OCI-LY7 (cell line): ENCODE measurements around the gene RNASE3.

Source experiments
- CTCF ChIP-seq: fragments of 200-600 bp; sonication (generic); conservative IDR thresholded peaks from 2 replicates; pipeline ENCODE4 v1.5.1; 2014; ENCODE audit warnings: mild to moderate bottlenecking, antibody characterized with exemption, low read length, moderate library complexity, mixed read lengths
- EZH2phosphoT487 ChIP-seq: fragments of 200-600 bp; sonication (generic); IDR thresholded peaks from 2 replicates; pipeline ENCODE4 v1.6.1; 2018; ENCODE audit warnings: low read depth, borderline replicate concordance, mild to moderate bottlenecking, mixed run types, antibody characterized with exemption, low read length, moderate library complexity, mixed read lengths

DNA sequence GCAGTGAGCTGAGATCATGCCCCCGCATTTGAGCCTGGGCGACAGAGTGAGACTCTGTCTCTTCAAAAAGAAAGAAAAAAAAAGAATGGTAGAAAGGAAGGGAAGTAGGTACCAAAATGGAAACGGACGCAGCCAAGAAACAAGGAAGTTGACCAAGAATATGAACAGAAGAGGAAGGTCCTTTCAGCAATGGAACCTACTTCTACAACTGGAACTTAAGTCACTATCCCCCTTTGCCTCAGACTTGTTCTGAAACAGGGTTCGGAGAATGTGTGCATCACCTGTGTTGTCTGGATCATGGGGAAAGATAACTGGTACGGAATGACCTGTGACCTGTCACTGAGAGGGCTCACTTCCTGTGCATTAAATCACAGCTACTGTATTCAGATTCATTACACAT, 44.6 kb upstream of the RNASE3 start:
- no peak for TF ChIP-seq CTCF
- no peak for TF ChIP-seq EZH2phosphoT487
